ENCODE results near the gene COL27A1.

DNA sequence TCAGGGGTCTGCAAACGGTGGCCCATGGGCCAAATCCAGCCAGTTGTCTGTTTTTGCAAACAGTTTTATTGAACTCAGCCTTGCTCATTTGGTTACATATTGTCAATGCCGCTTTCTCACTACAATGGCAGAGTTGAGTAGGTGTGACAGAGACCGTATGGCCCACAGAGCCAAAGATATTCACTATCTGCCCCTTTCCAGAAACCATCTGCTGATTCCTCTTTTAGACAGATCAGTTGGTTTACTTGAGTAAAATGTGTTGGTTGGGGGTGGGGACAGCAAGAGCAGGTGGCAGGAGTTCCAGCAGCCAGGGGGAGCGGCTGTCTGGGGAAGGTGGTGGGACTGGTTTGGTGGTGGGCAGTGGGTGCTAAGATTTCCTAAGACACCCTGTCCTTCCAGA lies 54.8 kb downstream of the COL27A1 start:
- no peak for TF ChIP-seq POLR2A (IDR thresholded peaks at IDR 0.05)
- TF ChIP-seq, protein P1, sequence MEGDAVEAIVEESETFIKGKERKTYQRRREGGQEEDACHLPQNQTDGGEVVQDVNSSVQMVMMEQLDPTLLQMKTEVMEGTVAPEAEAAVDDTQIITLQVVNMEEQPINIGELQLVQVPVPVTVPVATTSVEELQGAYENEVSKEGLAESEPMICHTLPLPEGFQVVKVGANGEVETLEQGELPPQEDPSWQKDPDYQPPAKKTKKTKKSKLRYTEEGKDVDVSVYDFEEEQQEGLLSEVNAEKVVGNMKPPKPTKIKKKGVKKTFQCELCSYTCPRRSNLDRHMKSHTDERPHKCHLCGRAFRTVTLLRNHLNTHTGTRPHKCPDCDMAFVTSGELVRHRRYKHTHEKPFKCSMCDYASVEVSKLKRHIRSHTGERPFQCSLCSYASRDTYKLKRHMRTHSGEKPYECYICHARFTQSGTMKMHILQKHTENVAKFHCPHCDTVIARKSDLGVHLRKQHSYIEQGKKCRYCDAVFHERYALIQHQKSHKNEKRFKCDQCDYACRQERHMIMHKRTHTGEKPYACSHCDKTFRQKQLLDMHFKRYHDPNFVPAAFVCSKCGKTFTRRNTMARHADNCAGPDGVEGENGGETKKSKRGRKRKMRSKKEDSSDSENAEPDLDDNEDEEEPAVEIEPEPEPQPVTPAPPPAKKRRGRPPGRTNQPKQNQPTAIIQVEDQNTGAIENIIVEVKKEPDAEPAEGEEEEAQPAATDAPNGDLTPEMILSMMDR (IDR thresholded peaks at IDR 0.05), result no peak

Measured in testis (tissue), 2 donors.